Activated B cell treated with CpG ODN at 0.5 μM for 24 hours (primary cell): ENCODE results near the gene PHLPP2. TPM values are rescaled to one million over a fixed set of nuclear protein-coding genes. Genes with fewer than 3 reads are reported as not detected.

Experiments
- ATAC-seq: fragments of 200-7000 bp; cut with Tn5 transposase; one replicate; pipeline ENCODE4 v1.10.0; 2021; ENCODE audit warnings: low read depth, mild to moderate bottlenecking, moderate library complexity
- CTCF ChIA-PET: fragments of 350-600 bp; sonication (Branson Sonifier 250); formaldehyde crosslinking; loops from one replicate; lab custom pipeline; 2021; ENCODE audit warnings: antibody characterized with exemption; lab: Charles Lee
- POLR2A ChIA-PET: fragments of 350-600 bp; sonication (Branson Sonifier 250); formaldehyde crosslinking; loops from one replicate; lab custom pipeline; 2021; ENCODE audit warnings: antibody characterized with exemption; lab: Charles Lee
- DNase-seq: peaks from one replicate; pipeline ENCODE4 v3.0.0; 2022
- H3K27ac Mint-ChIP-seq: one replicate; pipeline ENCODE4 v1.8.0; 2020; ENCODE audit warnings: mixed read lengths
- H3K27me3 Mint-ChIP-seq: one replicate; pipeline ENCODE4 v1.8.0; 2021; ENCODE audit warnings: mixed read lengths
- H3K36me3 Mint-ChIP-seq: one replicate; pipeline ENCODE4 v1.8.0; 2021; ENCODE audit warnings: low read depth, mixed read lengths
- H3K4me1 Mint-ChIP-seq: one replicate; pipeline ENCODE4 v1.8.0; 2021; ENCODE audit warnings: mixed read lengths
- H3K4me3 Mint-ChIP-seq: one replicate; pipeline ENCODE4 v1.8.0; 2020; ENCODE audit warnings: mild to moderate bottlenecking, mixed read lengths
- H3K9me3 Mint-ChIP-seq: one replicate; pipeline ENCODE4 v1.8.0; 2020; ENCODE audit warnings: mixed read lengths
- intact Hi-C: fragments of 100-400 bp; cut with micrococcal nuclease; formaldehyde crosslinking; loops from one replicate; pipeline ENCODE4 v1.15.1; 2024
- total RNA-seq: library from RNA; stranded (reverse); gene quantifications from 2 replicates; pipeline ENCODE4 v1.2.3, GENCODE V29; 2022
- TF ChIP-seq, protein P1 (sequence below): fragments of 200-600 bp; IDR thresholded peaks from one replicate; pipeline ENCODE4 v1.8.0; 2022; ENCODE audit warnings: antibody characterized with exemption, mild to moderate bottlenecking

PHLPP2 gene
- total RNA-seq, 1 donor from 2014 or later: 10.0 TPM

DNA sequence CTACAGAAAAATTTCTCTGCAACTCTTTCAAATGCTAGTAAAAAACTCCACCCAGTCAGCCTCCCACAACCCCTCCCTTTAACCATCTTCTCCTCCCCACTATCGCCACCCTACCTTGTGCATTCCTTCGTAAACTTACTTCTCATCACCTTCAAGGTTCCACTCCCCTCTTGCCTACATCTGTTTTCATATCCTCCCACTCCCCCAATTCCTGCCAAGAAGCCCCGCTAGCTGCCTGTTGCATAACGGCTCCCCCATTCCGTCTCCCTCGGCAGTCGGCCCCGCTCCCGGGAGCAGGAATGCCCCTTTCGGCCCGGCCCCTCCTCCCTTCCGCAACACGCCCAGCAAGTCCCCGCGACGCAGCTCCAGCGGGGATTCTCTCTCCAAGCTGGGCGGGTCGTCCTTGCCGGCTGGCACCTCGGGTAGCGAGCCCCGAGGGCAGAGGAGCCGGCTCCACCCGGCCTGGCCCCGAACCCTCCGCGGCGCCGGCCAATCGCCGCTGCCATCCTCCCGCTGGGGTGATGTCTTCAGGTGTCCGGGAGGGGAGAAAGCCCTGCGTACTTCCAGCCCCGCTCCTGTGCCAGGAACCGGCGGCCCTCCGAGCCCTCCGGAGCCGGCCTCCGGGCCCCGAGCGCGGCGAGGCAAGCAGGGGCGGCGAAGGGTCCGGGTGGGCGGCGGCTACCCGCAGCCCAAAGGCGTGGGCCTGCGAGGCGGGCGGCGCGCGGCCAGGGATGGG lies 1.5 kb downstream of the PHLPP2 start:
- ATAC-seq (peak; percentile 18), DNase-seq (peak; percentile 57)
- Mint-ChIP-seq H3K36me3 (peaks cover 10% of the 10 kb centered on the region), H3K27ac (peak overlapping the region; percentile 83), H3K27me3 (no peaks in the 10 kb centered on the region), H3K9me3 (no peaks in the 10 kb centered on the region), H3K4me1 (peaks cover 42% of the 10 kb centered on the region), H3K4me3 (peak overlapping the region; percentile 89)
- ChIA-PET CTCF (no interaction called here), POLR2A (interaction anchor here (1.5 kb wide), 1 partner anchor 86 kb away, joined by 6 read pairs; the partner anchor contains the start of gene AP1G1)
- TF ChIP-seq, protein P1, sequence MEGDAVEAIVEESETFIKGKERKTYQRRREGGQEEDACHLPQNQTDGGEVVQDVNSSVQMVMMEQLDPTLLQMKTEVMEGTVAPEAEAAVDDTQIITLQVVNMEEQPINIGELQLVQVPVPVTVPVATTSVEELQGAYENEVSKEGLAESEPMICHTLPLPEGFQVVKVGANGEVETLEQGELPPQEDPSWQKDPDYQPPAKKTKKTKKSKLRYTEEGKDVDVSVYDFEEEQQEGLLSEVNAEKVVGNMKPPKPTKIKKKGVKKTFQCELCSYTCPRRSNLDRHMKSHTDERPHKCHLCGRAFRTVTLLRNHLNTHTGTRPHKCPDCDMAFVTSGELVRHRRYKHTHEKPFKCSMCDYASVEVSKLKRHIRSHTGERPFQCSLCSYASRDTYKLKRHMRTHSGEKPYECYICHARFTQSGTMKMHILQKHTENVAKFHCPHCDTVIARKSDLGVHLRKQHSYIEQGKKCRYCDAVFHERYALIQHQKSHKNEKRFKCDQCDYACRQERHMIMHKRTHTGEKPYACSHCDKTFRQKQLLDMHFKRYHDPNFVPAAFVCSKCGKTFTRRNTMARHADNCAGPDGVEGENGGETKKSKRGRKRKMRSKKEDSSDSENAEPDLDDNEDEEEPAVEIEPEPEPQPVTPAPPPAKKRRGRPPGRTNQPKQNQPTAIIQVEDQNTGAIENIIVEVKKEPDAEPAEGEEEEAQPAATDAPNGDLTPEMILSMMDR: no peak
- intact Hi-C loops: loop anchor here (1.0 to 10.0 kb wide), 6 partner anchors 86 to 372 kb away; partner anchors contain the start of genes DHODH, DHX38, IST1 and TXNL4B

DNA sequence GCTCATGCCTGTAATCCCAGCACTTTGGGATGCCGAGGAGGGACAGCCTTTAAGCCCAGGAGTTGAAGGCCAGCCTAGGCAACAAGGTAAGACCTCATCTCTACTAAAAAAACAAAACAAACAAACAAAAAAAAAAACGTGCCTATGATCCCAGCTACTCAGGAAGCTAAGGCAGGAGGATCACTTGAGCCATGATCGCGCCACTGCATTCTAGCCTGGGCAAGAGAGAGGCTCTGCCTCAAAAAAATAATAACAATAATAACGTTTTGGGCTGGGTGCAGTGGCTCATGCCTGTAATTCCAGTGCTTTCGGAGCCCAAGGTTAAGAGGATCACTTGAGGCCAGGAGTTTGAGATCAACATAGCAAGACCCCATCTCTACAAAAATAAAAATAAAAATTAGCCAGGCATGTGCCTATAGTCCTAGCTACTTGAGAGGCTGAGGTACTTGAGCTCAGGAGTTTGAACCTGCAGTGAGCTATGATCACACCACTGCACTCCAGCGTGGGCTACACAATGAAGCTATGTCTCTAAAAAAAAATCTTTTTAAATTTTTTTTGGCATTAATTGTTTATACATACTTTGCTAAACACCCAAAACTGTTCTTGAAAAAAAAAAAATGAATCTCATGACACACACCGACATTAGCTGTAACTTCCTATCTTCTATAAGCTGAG lies 3.3 kb downstream of the PHLPP2 start:
- Mint-ChIP-seq H3K27me3 (no peaks in the 10 kb centered on the region), H3K4me1 (peaks cover 25% of the 10 kb centered on the region), H3K36me3 (peaks cover 10% of the 10 kb centered on the region), H3K4me3 (no peak overlapping the region), H3K9me3 (no peaks in the 10 kb centered on the region), H3K27ac (no peak overlapping the region)
- TF ChIP-seq, protein P1: no peak
- ATAC-seq: no peak
- no peak for DNase-seq
- intact Hi-C loops: loop anchor here (5.0 to 10.0 kb wide), 3 partner anchors 161 to 374 kb away; partner anchors contain the start of genes DHX38, TXNL4B, ZNF23 and ZNF821
- POLR2A ChIA-PET: interaction anchor here (0.6 kb wide), 1 partner anchor 111 kb away, joined by 3 read pairs; no protein-coding TSS in a partner anchor
- CTCF ChIA-PET: interaction anchor here (2.0 kb wide), 1 partner anchor 110 kb away, joined by 5 read pairs; no protein-coding TSS in a partner anchor

DNA sequence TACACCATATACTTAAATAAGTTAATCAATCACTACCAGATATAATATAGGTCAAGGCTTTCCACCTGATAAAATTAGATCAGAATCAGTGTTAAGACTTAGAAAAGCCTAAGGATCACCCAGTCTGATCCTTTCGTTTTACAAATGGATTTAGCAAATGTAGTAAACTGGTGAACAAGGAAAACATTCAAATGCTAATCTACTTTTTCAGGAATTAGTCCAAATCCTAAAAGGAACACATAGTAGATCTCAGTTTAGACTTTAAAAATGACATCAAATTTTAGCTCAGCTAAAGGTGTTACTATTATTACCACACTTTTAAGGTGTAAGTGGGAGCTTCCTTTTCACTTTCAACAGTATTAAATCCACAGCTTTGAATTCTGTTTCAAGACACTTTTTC lies 12.0 kb downstream of the PHLPP2 start:
- TF ChIP-seq, protein P1: no peak
- no peaks in the 10 kb centered on the region for H3K9me3 Mint-ChIP-seq
- ChIA-PET CTCF (no interaction called here), POLR2A (no interaction called here)
- H3K27me3 Mint-ChIP-seq: no peaks in the 10 kb centered on the region
- H3K27ac Mint-ChIP-seq: no peak overlapping the region
- ATAC-seq (no peak), DNase-seq (no peak)
- peaks cover 21% of the 10 kb centered on the region for H3K36me3 Mint-ChIP-seq
- H3K4me3 Mint-ChIP-seq: no peak overlapping the region
- intact Hi-C loops: no loop called here
- peaks cover 7% of the 10 kb centered on the region for H3K4me1 Mint-ChIP-seq

GRCh38 chr16:71711789-71712188 lies 12.7 kb downstream of the PHLPP2 start:
- H3K27me3 Mint-ChIP-seq: no peaks in the 10 kb centered on the region
- TF ChIP-seq, protein P1: no peak
- intact Hi-C loops: no loop called here
- POLR2A ChIA-PET: no interaction called here
- H3K36me3 Mint-ChIP-seq: peaks cover 21% of the 10 kb centered on the region
- H3K9me3 Mint-ChIP-seq: no peaks in the 10 kb centered on the region
- peaks cover 8% of the 10 kb centered on the region for H3K4me1 Mint-ChIP-seq
- no peak overlapping the region for H3K27ac Mint-ChIP-seq
- CTCF ChIA-PET: no interaction called here
- ATAC-seq: no peak
- no peak overlapping the region for H3K4me3 Mint-ChIP-seq
- DNase-seq: no peak

DNA sequence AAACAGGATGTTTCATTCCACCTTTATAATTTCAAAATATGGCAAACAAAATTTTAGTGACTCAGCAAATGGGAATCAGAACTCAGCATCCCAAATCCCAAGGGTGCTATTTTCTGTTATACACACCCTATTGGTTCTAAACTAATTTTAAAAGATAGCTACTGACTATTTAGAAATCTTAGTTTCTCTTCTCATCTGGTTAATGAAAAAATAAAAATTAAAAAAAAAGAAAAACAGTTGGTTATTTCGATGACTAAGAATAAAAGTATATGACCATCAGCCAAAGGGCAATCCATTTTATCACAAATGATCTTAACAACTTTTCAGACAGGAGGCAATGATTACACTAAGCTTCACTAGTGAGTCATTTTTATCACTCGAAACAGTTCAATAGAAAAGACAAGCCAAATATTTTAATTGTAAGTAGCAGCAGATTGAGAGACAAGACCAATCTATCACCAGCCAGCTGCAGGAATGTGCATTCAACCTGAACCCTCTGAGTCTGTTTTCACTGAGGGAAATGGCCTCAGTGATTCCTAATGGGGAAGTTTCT lies 15.2 kb downstream of the PHLPP2 start:
- intact Hi-C loops: no loop called here
- H3K27me3 Mint-ChIP-seq: no peaks in the 10 kb centered on the region
- DNase-seq (no peak), ATAC-seq (no peak)
- H3K36me3 Mint-ChIP-seq: peaks cover 14% of the 10 kb centered on the region
- no peak overlapping the region for H3K4me3 Mint-ChIP-seq
- ChIA-PET POLR2A (no interaction called here), CTCF (no interaction called here)
- H3K9me3 Mint-ChIP-seq: no peaks in the 10 kb centered on the region
- H3K4me1 Mint-ChIP-seq: peaks cover 8% of the 10 kb centered on the region
- TF ChIP-seq, protein P1: no peak
- H3K27ac Mint-ChIP-seq: no peak overlapping the region
